Activated naive CD8-positive, alpha-beta T cell treated with anti-CD3 and anti-CD28 coated beads, Interleukin-2, amount 10 ng/mL, durations not matched to agents 7 days and 5 days (primary cell): ENCODE data around the gene SCFD2. TPM values are rescaled to one million over a fixed set of nuclear protein-coding genes. Genes with fewer than 3 reads are reported as not detected.
A peak's percentile ranks its signal among the peaks of the same experiment; 100 is the strongest.
"Not testable (repeated sequence)": the region's sequence is repeated elsewhere in the genome, so short reads cannot be mapped to it uniquely, and the experiment has no call there.

Experiments
- ATAC-seq: fragments of 150-1000 bp; cut with Tn5 transposase; one replicate; pipeline ENCODE4 v1.10.0; 2021; ENCODE audit warnings: low read depth, moderate library complexity
- POLR2A ChIA-PET: fragments of 350-600 bp; sonication (Branson Sonifier 250); formaldehyde crosslinking; loops from one replicate; lab custom pipeline; 2021; ENCODE audit warnings: antibody characterized with exemption; lab: Charles Lee
- DNase-seq: peaks from one replicate; pipeline ENCODE4 v3.0.0; 2021
- H3K27ac Mint-ChIP-seq: one replicate; pipeline ENCODE4 v1.8.0; 2022; ENCODE audit warnings: mild to moderate bottlenecking, mixed read lengths
- H3K27me3 Mint-ChIP-seq: one replicate; pipeline ENCODE4 v1.8.0; 2022; ENCODE audit warnings: mild to moderate bottlenecking, moderate library complexity, mixed read lengths
- H3K36me3 Mint-ChIP-seq: one replicate; pipeline ENCODE4 v1.8.0; 2021; ENCODE audit warnings: mild to moderate bottlenecking, mixed read lengths
- H3K4me1 Mint-ChIP-seq: one replicate; pipeline ENCODE4 v1.8.0; 2021; ENCODE audit warnings: mixed read lengths
- H3K4me3 Mint-ChIP-seq: one replicate; pipeline ENCODE4 v1.8.0; 2022; ENCODE audit warnings: mild to moderate bottlenecking, moderate library complexity, mixed read lengths
- H3K9me3 Mint-ChIP-seq: one replicate; pipeline ENCODE4 v1.8.0; 2021; ENCODE audit warnings: mixed read lengths
- total RNA-seq, 2 experiments: library from RNA; stranded (reverse); gene quantifications; one replicate each; pipeline ENCODE4 v1.2.3, GENCODE V29; 2021

The SCFD2 gene
- 10 to 100 TPM; 18.1 to 22.9 TPM for total RNA-seq

DNA sequence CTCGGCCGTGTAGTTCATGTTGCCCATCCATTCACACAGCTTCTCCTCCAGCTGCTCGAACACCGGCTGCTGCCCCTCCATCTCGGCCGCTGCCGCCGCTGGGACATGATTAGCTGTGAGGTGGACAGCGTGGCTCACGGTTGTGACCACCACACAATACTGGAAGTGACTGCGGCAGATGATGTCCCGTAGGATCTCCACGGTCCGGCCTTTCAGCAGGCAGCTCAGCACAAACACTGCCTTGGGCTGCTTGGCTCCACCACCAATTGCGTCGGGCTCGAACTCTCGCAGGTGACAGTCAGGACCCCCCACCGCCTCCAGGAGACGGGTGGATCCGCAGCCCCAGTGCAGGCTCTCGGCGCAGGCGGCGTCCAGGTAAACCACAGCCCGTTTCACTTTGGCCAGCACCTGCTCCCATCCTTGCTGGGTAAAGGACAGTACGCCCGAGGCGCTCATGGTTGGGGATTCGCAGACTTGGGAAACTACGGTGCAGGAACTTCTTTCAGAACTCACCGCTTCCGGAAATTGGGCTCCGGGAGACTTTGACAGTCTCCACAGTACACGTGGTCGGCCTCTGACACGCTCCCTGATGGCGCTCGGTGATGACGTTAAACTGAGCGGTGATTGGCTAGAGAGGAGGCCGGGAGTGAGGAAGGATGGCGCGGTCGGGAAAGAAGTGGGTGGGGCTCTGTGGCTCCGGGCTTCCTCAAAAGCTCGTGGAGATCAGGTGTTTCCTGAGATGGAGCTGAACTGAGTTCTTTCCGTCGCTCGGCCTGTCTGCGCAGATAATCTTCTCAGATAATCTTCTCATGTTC is at the start of gene SCFD2:
TSS of gene SCFD2 (minus strand) at position 576 of the 815 bp plus-strand sequence.
- peak; percentile 92 for DNase-seq
- H3K27ac Mint-ChIP-seq, result peak within 1 kb of the TSS; percentile 90
- ATAC-seq, result peak; percentile 99
- H3K9me3 Mint-ChIP-seq, result no peaks in the 10 kb centered on the region
- peaks cover 14% of the 10 kb centered on the region for H3K36me3 Mint-ChIP-seq
- POLR2A ChIA-PET, result interaction anchor here (2.2 kb wide), 1 partner anchor 12 kb away, joined by 15 read pairs; the partner anchor contains the start of gene FIP1L1
- peaks cover 8% of the 10 kb centered on the region for H3K27me3 Mint-ChIP-seq
- H3K4me1 Mint-ChIP-seq, result peaks cover 43% of the 10 kb centered on the region
- H3K4me3 Mint-ChIP-seq, result peak within 1 kb of the TSS; percentile 97

GRCh38 chr4:53409479-53409878 is 43.6 kb upstream of the SCFD2 start:
- peaks cover 52% of the 10 kb centered on the region for H3K36me3 Mint-ChIP-seq
- POLR2A ChIA-PET, H3K27ac Mint-ChIP-seq, H3K4me3 Mint-ChIP-seq, H3K9me3 Mint-ChIP-seq, DNase-seq, H3K27me3 Mint-ChIP-seq, ATAC-seq: not testable (repeated sequence)
- peaks cover 14% of the 10 kb centered on the region for H3K4me1 Mint-ChIP-seq

- Mint-ChIP-seq H3K27ac (no peak overlapping the region), H3K27me3 (no peaks in the 10 kb centered on the region), H3K36me3 (peaks cover 13% of the 10 kb centered on the region), H3K4me3 (no peak overlapping the region), H3K4me1 (peaks cover 25% of the 10 kb centered on the region), H3K9me3 (no peaks in the 10 kb centered on the region)
- POLR2A ChIA-PET, result no interaction called here
- no peak for DNase-seq
- ATAC-seq, result no peak
Observed at GRCh38 chr4:53380221-53380620, 14.4 kb upstream of the SCFD2 start.

DNA sequence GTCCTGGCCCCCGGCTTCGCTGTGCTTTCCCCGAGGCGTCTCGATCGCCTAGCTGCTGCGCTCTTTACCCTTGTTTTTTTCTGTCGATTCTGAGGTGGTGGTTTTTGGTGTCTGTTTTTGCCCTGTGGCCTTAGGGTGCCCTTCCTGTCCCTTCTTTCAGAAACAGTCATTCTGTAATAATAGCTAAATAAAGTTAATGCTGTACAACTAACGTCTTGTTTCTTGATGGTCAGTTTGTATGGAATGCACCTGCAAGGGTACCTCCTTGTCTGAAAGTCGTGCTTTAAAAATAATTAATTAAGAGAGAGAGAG is 12.3 kb upstream of the SCFD2 start:
- POLR2A ChIA-PET, result interaction anchor here (1.2 to 1.6 kb wide), 3 partner anchors 13 to 665 kb away, joined by 3 to 15 read pairs (median 4); partner anchors contain the start of gene SCFD2
- no peak for DNase-seq
- Mint-ChIP-seq H3K4me3 (peak overlapping the region; percentile 96), H3K36me3 (peaks cover 6% of the 10 kb centered on the region), H3K27ac (peak overlapping the region; percentile 93), H3K9me3 (no peaks in the 10 kb centered on the region), H3K4me1 (peaks cover 23% of the 10 kb centered on the region), H3K27me3 (peaks cover 1% of the 10 kb centered on the region)
- ATAC-seq, result no peak

DNA sequence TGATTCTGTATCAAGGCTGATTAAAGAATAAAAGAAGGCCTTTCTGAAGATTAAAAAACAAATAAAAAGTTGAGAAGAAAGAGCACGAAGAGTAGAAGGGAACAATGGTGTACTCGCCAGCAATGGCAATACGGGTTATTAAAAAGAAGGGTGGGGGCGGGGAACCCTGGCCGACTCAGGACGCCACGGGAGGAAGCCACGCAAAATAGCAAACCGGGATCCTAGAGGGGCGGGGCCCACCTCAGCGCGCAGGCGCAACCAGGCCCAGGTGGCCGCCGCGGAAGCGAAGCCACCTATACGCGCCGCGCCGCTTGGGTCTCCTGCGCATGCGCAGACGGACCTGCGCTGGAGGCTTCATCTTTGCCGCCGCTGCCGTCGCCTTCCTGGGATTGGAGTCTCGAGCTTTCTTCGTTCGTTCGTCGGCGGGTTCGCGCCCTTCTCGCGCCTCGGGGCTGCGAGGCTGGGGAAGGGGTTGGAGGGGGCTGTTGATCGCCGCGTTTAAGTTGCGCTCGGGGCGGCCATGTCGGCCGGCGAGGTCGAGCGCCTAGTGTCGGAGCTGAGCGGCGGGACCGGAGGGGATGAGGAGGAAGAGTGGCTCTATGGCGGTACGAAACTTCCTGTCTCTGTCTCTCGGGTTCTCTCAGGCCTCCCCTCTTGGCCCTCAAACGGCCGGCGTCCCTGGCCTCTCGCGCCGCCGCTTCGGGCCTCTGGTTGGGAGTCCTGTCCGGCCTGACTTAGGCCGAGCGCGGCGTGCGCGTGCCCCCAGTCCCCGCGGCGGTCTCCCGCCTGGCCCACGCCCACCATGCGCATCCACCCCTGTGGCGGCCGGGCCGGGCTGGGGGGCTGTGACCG is 11.7 kb upstream of the SCFD2 start, which contains the start of gene FIP1L1:
TSS of gene FIP1L1 (plus strand) at position 323 of the 852 bp plus-strand sequence. CDS start at position 521, 198 bp downstream.
- Mint-ChIP-seq H3K36me3 (peaks cover 6% of the 10 kb centered on the region), H3K9me3 (no peaks in the 10 kb centered on the region), H3K4me1 (peaks cover 23% of the 10 kb centered on the region), H3K27ac (peak within 1 kb of the TSS; percentile 93), H3K4me3 (peak within 1 kb of the TSS; percentile 96), H3K27me3 (peaks cover 2% of the 10 kb centered on the region)
- DNase-seq (peak; percentile 98), ATAC-seq (peak; percentile 96)
- POLR2A ChIA-PET, result interaction anchor here (0.6 to 1.6 kb wide), 5 partner anchors 10 to 665 kb away, joined by 3 to 15 read pairs (median 4); partner anchors contain the start of gene SCFD2

GRCh38 chr4:53376900-53377299 is 11.0 kb upstream of the SCFD2 start:
- H3K4me3 Mint-ChIP-seq, result peak overlapping the region; percentile 96
- peaks cover 22% of the 10 kb centered on the region for H3K4me1 Mint-ChIP-seq
- H3K27ac Mint-ChIP-seq, result peak overlapping the region; percentile 93
- peaks cover 2% of the 10 kb centered on the region for H3K27me3 Mint-ChIP-seq
- POLR2A ChIA-PET, result interaction anchor here (0.6 to 1.6 kb wide), 5 partner anchors 9 to 664 kb away, joined by 3 to 15 read pairs (median 4); partner anchors contain the start of gene SCFD2
- ATAC-seq (no peak), DNase-seq (no peak)
- H3K36me3 Mint-ChIP-seq, result peaks cover 6% of the 10 kb centered on the region
- H3K9me3 Mint-ChIP-seq, result no peaks in the 10 kb centered on the region

- H3K27ac Mint-ChIP-seq, result no peak overlapping the region
- peaks cover 14% of the 10 kb centered on the region for H3K4me1 Mint-ChIP-seq
- no peaks in the 10 kb centered on the region for H3K9me3 Mint-ChIP-seq
- H3K36me3 Mint-ChIP-seq, result peaks cover 3% of the 10 kb centered on the region
- H3K4me3 Mint-ChIP-seq, result no peak overlapping the region
- POLR2A ChIA-PET, result no interaction called here
- H3K27me3 Mint-ChIP-seq, result peaks cover 6% of the 10 kb centered on the region
- no peak for ATAC-seq
- no peak for DNase-seq
Observed at GRCh38 chr4:53374777-53375258, 9.0 kb upstream of the SCFD2 start.

DNA sequence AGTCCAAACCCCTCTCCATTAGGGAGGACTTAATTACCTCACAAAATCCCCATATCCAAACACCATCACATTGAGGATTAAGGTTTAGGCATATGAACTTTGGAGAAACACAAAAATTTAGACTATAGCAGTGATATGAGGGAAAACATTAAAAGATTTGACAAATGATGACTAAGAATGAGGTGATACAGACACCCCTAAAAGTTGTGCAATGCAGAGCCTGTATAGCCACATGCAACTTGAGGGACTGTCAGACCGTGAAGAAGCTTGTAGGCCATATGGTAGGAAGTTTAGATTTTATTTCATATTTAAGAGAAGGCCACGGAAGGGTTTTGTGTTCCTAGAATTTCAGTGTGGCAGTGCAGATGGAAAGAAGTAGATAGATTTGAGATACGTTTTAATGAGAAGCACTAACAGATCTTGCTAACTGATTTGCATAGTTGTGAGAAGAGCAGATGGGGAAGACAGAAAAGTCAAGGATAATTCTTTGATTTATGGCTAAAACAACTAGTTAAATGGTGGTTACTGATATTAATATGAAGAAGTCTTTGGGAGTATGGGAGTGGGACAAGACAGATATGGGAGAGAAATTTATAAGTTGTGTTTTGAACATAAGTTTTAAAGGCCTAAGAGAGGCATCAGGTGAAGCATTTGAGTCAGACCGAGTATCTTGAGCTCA is 6.1 kb upstream of the SCFD2 start:
- no peak overlapping the region for H3K4me3 Mint-ChIP-seq
- H3K36me3 Mint-ChIP-seq, result peaks cover 3% of the 10 kb centered on the region
- no peak for ATAC-seq
- DNase-seq, result no peak
- peaks cover 10% of the 10 kb centered on the region for H3K27me3 Mint-ChIP-seq
- peaks cover 8% of the 10 kb centered on the region for H3K4me1 Mint-ChIP-seq
- POLR2A ChIA-PET, result no interaction called here
- no peak overlapping the region for H3K27ac Mint-ChIP-seq
- H3K9me3 Mint-ChIP-seq, result no peaks in the 10 kb centered on the region

DNA sequence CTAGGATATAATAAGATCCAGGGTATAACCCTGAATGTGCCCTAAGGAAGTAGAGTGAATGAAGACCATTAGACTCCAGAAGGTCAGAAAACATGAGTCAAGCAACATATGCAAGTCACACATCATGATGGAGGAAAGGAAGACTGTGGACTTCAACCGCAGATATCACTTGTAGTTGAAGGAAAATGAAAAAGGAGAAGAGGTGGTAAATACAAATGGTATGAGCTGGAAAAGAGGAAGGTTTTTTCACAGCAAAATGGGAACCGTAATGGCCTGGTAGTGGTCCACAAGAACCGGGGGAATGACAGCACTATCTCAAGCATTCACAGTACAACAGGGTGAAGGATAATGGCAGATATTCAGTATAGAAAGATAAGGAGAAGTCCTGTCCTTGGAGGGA is 5.2 kb upstream of the SCFD2 start:
- ATAC-seq, result no peak
- peaks cover 12% of the 10 kb centered on the region for H3K4me1 Mint-ChIP-seq
- no peak for DNase-seq
- H3K9me3 Mint-ChIP-seq, result no peaks in the 10 kb centered on the region
- H3K27ac Mint-ChIP-seq, result no peak overlapping the region
- H3K4me3 Mint-ChIP-seq, result no peak overlapping the region
- peaks cover 10% of the 10 kb centered on the region for H3K27me3 Mint-ChIP-seq
- POLR2A ChIA-PET, result no interaction called here
- peaks cover 3% of the 10 kb centered on the region for H3K36me3 Mint-ChIP-seq

GRCh38 chr4:53367721-53368120 is 1.9 kb upstream of the SCFD2 start:
- H3K36me3 Mint-ChIP-seq, result peaks cover 7% of the 10 kb centered on the region
- peaks cover 30% of the 10 kb centered on the region for H3K4me1 Mint-ChIP-seq
- H3K4me3 Mint-ChIP-seq, result no peak overlapping the region
- H3K27me3 Mint-ChIP-seq, result peaks cover 8% of the 10 kb centered on the region
- POLR2A ChIA-PET, result interaction anchor here (0.5 to 0.8 kb wide), 2 partner anchors 9 to 70 kb away, joined by 4 to 6 read pairs; partner anchors contain the start of gene FIP1L1
- no peaks in the 10 kb centered on the region for H3K9me3 Mint-ChIP-seq
- DNase-seq, result no peak
- no peak for ATAC-seq
- no peak overlapping the region for H3K27ac Mint-ChIP-seq

DNA sequence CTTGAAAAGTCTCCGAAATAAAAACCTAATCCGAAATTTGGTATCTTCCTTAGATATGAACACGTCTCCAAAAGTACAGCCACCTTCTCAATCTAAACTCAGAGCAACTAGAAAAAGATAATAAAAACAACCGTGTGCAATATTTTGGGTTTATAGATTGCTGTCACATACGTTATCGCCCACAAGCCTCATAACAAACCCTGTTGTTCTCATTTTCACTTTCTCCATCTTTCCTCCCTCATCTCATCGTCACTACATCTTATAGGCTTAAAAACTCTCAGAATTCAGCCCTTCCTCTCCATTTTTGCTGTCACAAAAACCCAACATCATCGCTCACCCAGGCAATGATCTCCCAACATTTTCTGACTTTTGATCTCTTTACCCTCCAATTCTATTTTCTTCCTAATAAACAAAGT is 448 bp upstream of the SCFD2 start:
- Mint-ChIP-seq H3K4me1 (peaks cover 39% of the 10 kb centered on the region), H3K4me3 (peak overlapping the region; percentile 97), H3K36me3 (peaks cover 11% of the 10 kb centered on the region), H3K27me3 (peaks cover 8% of the 10 kb centered on the region), H3K27ac (peak overlapping the region; percentile 90), H3K9me3 (no peaks in the 10 kb centered on the region)
- POLR2A ChIA-PET, result interaction anchor here (2.2 kb wide), 1 partner anchor 12 kb away, joined by 15 read pairs; the partner anchor contains the start of gene FIP1L1
- DNase-seq (no peak), ATAC-seq (peak; percentile 31)

DNA sequence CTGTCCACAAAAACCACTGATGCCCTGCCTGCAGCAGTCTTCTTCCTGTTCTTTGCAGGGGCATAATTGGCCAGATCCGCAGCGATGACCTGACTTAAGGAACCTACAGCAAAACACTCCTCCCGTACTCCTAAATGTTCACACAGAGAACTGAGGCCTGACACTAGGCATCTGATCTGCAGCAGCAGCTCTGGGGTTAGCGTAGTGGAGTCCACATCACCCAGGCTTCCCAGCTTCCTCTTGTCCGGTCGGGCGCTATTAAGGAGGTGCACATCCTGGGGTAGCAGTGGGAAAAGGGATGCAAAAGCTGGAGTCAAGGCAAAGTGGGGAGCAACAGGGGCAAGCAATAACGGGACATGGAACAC is 758 bp downstream of the SCFD2 start:
- no peaks in the 10 kb centered on the region for H3K9me3 Mint-ChIP-seq
- ATAC-seq (peak; percentile 2), DNase-seq (no peak)
- peak overlapping the region; percentile 97 for H3K4me3 Mint-ChIP-seq
- peaks cover 7% of the 10 kb centered on the region for H3K27me3 Mint-ChIP-seq
- peaks cover 49% of the 10 kb centered on the region for H3K4me1 Mint-ChIP-seq
- H3K27ac Mint-ChIP-seq, result peak overlapping the region; percentile 90
- POLR2A ChIA-PET, result interaction anchor here (2.2 kb wide), 1 partner anchor 13 kb away, joined by 15 read pairs; the partner anchor contains the start of gene FIP1L1
- H3K36me3 Mint-ChIP-seq, result peaks cover 19% of the 10 kb centered on the region
